Germinal center (tissue), 1 donor: ENCODE results near the gene SP1.
"Not testable (repeated sequence)": the region's sequence is repeated elsewhere in the genome, so short reads cannot be mapped to it uniquely, and the experiment has no call there.

Experiments used
- DNase-seq: peaks from one replicate; pipeline ENCODE4 v3.0.0; 2012; ENCODE audit warnings: mixed read lengths, low spot score

SP1 gene

DNA sequence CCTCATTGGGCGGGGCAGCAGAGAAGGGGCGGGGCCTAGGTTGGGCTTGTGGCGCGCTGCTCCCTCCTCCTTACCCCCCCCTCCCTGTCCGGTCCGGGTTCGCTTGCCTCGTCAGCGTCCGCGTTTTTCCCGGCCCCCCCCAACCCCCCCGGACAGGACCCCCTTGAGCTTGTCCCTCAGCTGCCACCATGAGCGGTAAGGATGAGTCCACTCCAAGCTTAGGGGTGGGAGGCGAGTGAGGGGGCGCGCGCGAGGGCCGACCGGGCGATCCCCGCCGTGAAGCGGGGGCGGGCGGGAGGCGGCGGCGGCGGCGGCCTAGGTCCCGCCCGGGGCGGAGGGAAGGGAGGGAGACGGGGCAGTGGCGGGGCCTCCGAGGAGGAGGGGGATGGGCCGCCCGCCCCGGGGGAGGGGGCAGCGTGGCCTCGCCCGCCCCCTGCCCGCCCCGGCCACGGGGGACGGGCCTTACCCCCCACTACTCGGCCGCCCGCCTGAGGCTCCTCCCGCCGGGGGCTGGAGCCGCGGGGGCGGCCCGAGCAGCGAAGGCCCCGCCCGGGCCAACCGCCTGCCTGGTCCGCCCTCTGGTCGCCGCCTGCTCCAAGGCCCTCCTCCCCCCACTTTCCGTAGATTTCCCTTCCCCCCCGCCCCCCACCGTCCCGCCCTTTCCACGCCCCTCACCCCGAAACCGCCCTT, at the start of gene SP1:
SP1 (plus strand) TSS at position 73 of the 690 bp plus-strand sequence; CDS start at position 189, 116 bp downstream.
- peak; percentile 86 for DNase-seq

GRCh38 chr12:53330671-53331070, 49.3 kb upstream of the SP1 start:
- no peak for DNase-seq

GRCh38 chr12:53332339-53332738, 47.6 kb upstream of the SP1 start:
- DNase-seq: not testable (repeated sequence)

DNA sequence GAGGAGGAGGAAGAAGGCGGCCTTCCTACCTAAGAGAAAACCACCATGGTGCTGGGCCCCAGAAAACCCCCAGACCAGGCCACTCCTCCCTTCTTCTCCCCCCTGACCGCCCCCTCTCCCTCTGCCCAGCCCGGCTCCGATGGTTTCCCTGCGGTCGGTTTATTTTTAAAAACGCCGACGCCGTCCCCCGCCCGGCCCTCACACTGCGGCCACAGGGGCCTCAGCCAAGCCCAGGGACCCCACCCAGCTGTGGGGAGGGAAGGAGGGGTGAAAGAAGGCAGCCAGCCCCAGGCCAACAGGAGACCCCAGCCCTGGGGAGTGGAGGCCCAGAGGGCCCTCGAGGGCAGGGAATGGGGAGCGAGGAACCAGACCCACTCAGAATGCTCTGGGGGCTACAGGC, 47.2 kb upstream of the SP1 start:
- no peak for DNase-seq

- DNase-seq: no peak
Observed at GRCh38 chr12:53333289-53333688, 46.7 kb upstream of the SP1 start.

DNA sequence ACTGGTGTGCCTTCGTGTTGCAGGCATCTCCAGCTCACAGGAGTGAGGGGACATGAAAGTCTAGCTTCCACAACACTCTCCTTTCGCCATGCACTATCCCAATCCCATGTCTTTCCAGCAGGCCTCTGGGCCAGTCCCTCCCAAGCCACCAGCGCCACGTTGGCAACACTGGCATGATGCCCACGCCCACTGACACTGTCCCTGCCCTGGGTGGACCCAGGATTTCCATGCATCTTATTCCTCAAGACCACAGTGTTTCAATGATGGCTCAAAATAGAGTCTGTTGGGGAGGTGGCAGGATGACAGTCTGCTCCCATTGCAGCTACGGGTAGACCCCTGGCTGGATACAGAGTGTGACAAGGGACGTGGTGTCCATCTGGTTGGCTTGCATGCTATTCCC, 46.1 kb upstream of the SP1 start:
- DNase-seq: no peak

- no peak for DNase-seq
Observed at GRCh38 chr12:53334822-53335221, 45.2 kb upstream of the SP1 start.

DNA sequence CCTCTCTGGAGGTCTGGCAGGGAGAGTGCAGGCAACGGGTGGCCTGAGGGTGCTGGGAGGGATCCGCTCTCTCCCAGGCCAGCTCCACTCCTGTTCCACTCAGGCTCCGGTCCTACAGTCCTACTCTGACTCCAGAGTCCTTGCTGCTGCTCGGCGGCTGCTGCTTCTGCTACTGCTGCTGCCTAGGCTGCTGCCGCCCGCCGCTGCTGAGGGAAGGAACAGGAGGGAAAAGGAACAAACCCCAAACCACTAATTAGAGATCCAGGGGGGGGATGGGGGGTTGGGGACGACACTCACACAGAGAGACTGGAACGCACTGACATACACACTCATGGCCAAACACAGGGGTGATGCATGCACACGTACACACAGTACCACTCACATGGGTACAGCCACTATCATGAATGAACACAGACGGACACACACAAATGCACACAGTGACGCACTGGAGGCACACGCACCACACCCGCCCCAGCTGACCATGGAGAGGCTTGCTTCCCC, 43.7 kb upstream of the SP1 start, which contains the start of gene SP7:
SP7 (minus strand) TSS at position 174 of the 501 bp plus-strand sequence. CDS start 708 bp downstream, outside the sequence.
- DNase-seq: no peak

DNA sequence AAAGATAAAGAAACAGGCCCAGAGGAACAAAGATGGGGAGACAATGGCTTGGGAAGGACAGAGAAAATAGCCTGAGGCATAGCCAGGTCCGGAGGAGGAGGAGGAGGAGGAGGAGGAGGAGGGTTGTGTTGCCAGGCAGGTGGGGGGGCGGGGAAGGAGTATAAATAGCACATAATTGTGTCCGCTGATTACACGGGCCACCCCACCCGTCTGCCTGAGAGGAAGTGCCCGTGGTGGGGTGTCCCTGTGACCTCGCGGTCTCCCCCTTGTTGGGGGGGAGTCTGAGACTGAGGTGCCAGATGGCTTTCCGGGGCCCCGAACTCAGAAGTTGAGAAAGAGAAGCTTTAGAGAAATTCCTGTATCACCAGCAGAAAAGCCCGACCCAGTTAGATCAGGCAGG, 42.0 kb upstream of the SP1 start:
- no peak for DNase-seq

- no peak for DNase-seq
Observed at GRCh38 chr12:53338916-53339315, 41.1 kb upstream of the SP1 start.

- DNase-seq: no peak
Observed at GRCh38 chr12:53340398-53340797, 39.6 kb upstream of the SP1 start.

DNA sequence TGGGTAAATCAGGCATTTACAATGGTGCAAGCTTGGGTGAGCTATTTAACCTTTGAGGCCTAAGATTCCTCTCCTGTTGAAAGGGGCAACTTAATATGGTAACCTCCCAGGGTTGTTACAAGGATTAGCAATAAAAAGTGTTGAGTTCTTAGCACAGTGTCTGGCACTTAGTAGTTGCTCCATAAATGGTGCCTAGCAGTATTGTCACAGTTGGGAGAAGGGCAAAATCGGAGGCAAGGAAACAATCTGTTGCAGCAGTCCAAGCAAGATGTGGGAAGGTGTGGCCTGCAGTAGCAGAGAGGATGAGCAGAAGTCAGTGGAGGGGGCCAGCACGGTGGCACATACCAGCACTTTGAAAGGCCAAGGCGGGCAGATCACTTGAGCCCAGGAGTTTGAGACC, 36.5 kb upstream of the SP1 start:
- DNase-seq: no peak

DNA sequence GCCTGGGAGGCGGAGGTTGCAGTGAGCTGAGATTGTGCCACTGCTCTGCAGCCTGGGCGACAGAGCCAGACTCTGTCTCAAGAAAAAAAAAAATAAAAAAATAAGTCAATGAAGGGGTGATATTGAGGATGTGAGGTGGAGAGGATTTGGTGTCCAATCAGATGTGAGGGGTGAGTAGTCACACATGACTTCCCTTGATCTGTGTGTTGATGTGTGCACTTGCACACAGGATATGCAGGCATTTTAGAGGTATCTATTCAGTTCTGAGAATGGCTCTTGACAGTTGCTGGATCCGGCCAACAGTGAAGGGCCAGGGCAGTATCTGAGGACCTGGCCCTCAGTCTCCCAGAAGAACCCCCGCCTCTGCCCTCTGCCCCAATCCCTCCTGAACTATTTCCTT, 36.0 kb upstream of the SP1 start:
- no peak for DNase-seq

DNA sequence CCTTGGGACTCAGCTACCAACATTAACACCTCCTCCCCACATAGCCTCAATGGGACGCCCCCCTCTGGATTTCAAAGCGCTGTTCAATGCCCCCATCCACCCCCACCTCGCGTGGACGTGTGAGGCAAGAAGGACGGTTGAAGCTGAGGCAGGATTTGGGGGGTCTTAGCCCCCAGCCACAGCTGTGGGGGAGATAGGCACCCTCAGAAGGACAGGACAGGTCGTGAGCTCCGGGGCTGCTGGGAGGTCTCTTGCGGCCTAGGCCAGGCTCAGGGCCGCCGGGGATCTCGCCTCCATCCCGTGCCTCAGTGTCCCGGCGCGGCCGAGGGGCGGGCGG, 35.5 kb upstream of the SP1 start:
- DNase-seq: no peak

- peak; percentile 74 for DNase-seq
Observed at GRCh38 chr12:53344824-53345485, 35.0 kb upstream of the SP1 start.

- no peak for DNase-seq
Observed at GRCh38 chr12:53345486-53346188, 34.3 kb upstream of the SP1 start.

- no peak for DNase-seq
Observed at GRCh38 chr12:53346491-53346890, 33.5 kb upstream of the SP1 start.

DNA sequence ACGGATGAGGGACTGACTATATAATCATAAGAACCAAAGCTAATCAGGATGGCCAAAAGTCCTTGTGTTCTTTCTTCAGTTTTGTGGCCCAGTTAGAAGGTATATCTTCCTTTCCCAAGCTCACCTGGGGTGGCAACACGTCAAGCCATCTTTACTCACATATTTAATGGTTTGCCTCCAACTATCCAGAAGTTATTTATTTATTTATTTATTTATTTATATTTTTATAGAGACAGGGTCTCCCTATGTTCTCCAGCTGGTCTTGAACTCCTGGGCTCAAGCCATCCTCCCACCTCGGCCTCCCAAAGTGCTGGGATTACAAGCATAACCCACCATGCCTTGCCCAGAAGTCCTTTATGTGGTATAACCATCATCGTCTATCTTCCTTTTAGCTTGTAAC, 32.1 kb upstream of the SP1 start:
- no peak for DNase-seq

- DNase-seq: peak; percentile 66
Observed at GRCh38 chr12:53352331-53353256, 27.4 kb upstream of the SP1 start.

DNA sequence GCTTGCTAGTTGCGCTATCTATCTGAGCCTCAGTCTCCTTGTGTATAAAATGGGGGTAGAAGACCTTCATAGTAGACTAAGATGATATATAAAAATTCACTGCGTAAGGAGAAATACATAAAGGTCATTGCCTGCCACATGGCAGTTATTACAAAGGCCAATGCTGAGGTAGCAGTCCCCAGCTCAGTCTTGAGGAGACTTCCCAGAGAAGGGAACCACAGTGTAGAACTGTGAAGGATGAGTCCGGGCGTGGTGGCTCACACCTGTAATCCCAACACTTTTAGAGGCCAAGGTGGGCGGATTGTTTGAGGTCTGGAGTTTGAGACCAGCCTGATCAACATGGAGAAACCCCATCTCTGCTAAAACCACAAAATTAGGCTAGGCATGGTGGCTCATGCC, 26.7 kb upstream of the SP1 start:
- DNase-seq: no peak

DNA sequence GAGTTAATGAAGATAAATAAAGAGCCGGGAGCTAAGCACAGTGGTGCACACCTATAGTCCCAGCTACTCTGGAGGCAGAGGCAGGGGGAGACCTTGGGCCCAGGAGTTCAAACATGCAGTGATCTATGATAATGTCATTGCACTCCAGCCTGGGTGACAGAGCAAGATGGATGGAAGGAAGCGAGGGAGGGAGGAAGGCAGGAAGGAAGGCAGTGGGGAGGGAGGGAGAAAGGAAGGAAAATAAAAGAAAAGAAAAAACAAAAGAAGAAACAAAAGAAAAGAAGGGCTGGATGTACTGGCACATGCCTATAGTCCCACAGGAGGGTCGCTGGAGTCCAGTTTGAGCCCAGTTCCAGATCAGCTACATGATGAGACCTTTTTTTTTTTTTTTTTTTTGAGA, 24.9 kb upstream of the SP1 start:
- DNase-seq: no peak

DNA sequence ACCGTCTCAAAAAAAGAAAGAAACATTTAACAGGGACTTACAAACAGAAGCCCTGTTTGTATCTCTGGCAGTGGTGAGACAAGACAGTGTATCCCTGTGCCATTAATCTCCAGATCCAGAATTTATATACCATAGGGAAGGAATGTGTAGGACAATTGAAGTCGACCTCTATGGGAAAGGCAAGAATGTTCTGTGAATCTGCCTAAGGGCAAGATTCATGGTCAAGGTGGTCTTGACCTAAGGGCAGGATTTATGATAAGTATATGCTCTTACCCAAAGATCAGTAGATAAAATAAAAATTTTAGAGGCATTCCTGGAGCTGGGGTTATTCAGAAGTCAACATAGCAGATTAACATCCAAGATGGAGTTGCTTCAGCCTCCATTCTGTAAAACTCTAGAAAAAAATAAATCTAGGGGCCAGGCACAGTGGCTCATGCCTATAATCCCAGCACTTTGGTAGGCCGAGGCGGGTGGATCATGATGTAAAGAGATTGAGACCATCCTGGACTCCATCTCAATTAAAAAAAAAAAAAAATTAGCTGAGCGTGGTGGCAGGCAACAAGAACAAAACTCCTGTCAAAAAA, 21.0 kb upstream of the SP1 start:
- no peak for DNase-seq
